DMS53 treated with DMSO at 0.1 percent for 48 hours (cell line): ENCODE data around the gene IQGAP3.
"Not testable (repeated sequence)": the region's sequence is repeated elsewhere in the genome, so short reads cannot be mapped to it uniquely, and the experiment has no call there.

Experiments
- DNase-seq: peaks from one replicate; lab custom pipeline; 2025; ENCODE audit not compliant: unreplicated experiment; lab: John Stamatoyannopoulos, UW

Gene IQGAP3, protein sequence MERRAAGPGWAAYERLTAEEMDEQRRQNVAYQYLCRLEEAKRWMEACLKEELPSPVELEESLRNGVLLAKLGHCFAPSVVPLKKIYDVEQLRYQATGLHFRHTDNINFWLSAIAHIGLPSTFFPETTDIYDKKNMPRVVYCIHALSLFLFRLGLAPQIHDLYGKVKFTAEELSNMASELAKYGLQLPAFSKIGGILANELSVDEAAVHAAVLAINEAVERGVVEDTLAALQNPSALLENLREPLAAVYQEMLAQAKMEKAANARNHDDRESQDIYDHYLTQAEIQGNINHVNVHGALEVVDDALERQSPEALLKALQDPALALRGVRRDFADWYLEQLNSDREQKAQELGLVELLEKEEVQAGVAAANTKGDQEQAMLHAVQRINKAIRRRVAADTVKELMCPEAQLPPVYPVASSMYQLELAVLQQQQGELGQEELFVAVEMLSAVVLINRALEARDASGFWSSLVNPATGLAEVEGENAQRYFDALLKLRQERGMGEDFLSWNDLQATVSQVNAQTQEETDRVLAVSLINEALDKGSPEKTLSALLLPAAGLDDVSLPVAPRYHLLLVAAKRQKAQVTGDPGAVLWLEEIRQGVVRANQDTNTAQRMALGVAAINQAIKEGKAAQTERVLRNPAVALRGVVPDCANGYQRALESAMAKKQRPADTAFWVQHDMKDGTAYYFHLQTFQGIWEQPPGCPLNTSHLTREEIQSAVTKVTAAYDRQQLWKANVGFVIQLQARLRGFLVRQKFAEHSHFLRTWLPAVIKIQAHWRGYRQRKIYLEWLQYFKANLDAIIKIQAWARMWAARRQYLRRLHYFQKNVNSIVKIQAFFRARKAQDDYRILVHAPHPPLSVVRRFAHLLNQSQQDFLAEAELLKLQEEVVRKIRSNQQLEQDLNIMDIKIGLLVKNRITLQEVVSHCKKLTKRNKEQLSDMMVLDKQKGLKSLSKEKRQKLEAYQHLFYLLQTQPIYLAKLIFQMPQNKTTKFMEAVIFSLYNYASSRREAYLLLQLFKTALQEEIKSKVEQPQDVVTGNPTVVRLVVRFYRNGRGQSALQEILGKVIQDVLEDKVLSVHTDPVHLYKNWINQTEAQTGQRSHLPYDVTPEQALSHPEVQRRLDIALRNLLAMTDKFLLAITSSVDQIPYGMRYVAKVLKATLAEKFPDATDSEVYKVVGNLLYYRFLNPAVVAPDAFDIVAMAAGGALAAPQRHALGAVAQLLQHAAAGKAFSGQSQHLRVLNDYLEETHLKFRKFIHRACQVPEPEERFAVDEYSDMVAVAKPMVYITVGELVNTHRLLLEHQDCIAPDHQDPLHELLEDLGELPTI (N-terminal part only)

DNA sequence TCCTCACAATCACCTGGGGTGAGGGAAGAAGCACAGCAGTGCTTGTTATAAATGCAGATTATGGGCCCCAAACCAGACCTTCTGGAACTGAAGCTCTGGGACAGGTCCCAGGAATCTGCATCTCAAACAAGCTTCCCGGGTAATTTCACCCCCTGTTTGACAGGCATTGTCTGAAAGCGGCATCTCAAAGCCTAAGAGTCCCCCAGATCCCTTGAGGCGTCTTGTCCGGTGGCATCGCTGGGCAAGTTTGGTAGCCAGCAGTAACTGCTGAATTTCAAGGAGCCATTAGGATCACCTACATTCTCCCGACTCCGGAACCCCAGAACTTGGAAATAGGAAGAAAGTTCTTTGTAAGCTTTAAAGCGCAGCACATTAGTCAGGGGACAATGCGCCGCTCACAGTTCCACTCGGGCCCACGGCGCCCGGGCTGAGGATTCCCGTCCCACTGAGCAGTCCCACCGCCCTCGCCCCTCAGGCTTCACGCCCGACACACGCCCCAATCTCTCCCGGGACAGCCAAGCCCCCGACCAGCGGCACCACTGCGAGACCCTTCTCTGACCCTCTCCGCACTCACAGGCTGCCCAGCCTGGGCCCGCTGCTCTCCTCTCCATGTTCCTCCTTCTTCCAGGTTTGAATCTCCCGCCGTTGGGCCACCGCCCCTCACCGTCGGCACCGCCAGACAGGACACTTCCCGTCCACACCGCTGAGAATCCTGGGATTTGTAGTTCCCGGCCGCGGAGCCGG, at the start of gene IQGAP3:
IQGAP3 (minus strand) TSS at position 647 of the 744 bp plus-strand sequence; CDS start at position 611, 36 bp downstream.
- DNase-seq: peak; percentile 73

- DNase-seq: no peak
Observed at GRCh38 chr1:156619582-156619955, 47.2 kb upstream of the IQGAP3 start.

DNA sequence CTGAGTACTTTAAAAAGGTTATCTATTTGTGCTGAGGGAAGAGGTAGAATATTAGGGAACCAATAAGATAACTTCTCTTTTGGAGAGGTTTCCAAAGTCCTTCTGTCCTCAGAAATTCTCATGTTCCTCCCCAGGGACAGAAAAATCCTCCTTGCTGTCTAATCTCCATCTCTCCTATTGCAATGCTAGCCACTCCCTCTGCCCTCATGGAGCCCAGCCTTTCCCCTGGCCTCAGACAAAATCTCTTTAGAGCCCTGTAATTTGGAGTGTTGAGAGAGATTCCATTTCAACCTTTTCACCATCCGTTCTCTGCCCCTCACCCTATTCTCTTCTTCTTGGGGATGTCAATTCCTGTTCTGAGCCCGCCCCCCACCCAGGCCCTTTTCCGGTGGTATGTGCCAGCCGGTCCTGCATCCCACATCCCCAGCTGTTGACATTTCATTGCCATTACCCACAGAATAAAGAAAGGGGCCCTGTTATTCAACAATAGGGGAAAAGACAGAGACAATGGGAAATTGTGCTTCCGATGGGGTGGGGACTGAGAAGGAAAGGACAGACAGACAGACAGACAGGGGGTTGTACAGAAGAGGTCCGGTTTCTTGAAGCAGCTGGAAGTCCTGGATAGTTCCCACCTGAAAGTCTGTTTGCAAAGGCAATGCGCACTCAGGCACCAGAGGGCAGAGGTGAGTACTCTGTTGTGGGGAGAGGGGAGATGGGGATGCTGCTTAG, 46.7 kb upstream of the IQGAP3 start, which contains the start of gene HAPLN2:
HAPLN2 (plus strand) TSS at position 563 of the 729 bp plus-strand sequence. CDS start 4,076 bp downstream, outside the sequence.
- DNase-seq: peak; percentile 34

DNA sequence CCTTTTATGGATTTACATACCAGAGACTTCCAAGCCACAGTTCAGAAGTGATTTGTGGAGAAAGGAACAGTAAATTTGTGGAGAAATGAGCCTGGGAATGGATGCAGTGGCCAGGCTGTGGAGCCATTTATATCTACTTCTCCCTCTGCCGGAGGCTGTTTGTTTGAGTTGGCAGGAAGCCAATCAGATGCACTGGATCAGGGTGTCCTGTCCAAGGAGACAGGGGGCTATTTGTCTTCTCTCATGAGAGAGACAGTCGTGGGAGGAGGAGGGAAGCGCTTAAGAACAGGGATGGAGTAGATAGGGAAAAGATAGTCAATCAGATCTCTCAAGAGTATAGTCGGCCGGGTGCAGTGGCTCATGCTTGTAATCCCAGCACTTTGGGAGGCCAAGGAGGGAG, 44.1 kb upstream of the IQGAP3 start:
- DNase-seq: no peak

DNA sequence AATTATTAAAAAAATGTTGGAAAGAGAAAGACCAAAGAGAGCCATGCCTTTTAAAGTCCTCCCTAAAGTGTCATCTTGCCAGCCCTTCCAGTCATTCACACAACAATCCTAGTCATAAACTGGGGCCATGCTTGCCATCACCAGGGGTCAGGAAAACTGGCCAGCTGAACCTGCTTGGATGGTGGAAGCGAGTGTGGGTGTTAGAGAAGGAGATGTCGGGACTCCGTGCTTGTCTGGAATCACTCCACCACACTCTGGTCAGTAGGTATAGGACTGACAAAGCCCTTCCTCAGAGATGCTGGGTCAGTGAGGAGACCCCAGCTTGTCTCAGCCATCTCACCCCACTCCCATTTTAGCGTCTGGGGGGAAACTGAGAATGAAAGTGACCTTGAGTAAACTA, 43.6 kb upstream of the IQGAP3 start:
- no peak for DNase-seq

DNA sequence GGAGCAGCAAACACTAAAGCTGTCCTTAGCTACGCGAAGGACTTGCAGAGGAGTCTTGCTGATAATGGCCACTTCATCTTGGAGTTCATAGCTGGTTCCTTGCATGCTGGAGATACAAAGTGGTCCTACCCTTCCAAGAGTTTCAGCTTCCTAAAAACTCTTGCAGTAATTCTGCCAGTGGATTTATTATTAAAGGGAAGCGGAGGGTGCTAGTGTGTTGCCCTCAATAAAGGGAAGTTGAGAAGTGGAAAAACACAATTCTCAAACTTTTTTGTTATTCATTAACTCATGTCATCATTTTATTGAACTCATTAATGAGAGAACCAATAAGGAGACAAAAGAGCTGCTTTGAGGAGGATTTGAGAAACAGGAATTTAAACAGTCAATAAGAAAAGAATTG, 40.3 kb upstream of the IQGAP3 start:
- DNase-seq: no peak

DNA sequence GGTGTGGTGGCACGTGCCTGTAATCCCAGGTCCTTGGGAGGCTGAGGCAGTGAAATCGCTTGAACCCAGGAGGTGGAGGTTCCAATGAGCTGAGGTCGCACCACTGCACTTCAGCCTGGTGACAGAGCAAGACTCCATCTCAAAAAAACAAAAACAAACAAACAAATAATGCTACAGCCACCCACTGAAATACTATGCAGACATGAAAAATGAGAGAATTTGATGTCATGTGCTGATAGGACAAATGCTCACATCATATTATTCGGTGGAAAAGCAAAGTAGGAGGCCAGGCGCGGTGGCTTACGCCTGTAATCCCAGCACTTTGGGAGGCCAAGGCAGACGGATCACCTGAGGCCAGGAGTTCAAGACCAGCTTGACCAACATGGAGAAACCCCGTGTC, 37.7 kb upstream of the IQGAP3 start:
- not testable (repeated sequence) for DNase-seq

- DNase-seq: peak; percentile 42
Observed at GRCh38 chr1:156608981-156609380, 36.6 kb upstream of the IQGAP3 start.

GRCh38 chr1:156608036-156608674, 35.8 kb upstream of the IQGAP3 start:
- peak; percentile 87 for DNase-seq

GRCh38 chr1:156607344-156607743, 35.0 kb upstream of the IQGAP3 start:
- DNase-seq: not testable (repeated sequence)

GRCh38 chr1:156602557-156602993, 30.2 kb upstream of the IQGAP3 start:
- no peak for DNase-seq

GRCh38 chr1:156601892-156602291, 29.5 kb upstream of the IQGAP3 start:
- no peak for DNase-seq

- DNase-seq: peak; percentile 60
Observed at GRCh38 chr1:156601122-156601830, 28.9 kb upstream of the IQGAP3 start, which contains the start of gene GPATCH4. Gene GPATCH4, minus strand, starts transcription at chr1:156601479.

DNA sequence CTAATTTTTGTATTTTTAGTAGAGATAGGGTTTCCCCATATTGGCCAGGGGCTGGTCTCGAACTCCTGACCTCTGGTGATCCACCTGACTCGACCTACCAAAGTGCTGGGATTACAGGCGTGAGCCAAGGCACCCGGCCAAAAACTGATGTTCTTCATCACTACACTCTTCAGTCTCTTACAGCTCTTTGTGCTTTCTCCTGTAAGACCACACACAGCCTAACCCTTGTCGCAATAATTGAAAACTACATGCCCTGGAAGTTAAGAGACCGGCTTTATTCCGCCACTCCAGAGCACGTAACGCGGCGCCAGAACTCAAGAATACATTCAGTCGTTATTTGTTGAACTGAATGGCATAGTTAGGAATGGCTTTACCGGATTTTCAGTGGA, 28.4 kb upstream of the IQGAP3 start:
- no peak for DNase-seq

GRCh38 chr1:156599811-156600210, 27.4 kb upstream of the IQGAP3 start:
- DNase-seq: no peak

- no peak for DNase-seq
Observed at GRCh38 chr1:156598731-156599432, 26.5 kb upstream of the IQGAP3 start.

DNA sequence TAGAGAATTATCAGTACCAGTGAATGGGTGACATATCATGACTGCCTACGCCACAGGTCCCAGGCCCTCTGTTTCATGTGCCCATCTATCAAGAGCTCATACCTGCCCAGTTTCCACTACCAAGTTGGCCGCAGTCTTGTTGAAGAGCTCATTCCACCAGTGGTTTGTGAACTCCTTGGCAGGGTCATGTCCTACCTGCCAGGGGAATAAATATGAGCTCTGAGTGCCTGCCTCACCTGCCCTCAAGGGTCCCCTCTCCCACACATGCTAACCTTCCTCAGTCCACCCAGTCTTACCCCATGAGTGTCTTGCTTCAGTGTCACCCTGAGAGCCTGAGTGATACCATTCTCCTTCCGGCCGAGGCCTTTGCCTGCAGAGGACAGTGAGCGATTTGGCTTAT, 25.8 kb upstream of the IQGAP3 start:
- no peak for DNase-seq

GRCh38 chr1:156596426-156596825, 24.1 kb upstream of the IQGAP3 start:
- no peak for DNase-seq
